BJ (cell line): ENCODE data around the gene PADI1. TPM values are rescaled to one million over a fixed set of nuclear protein-coding genes. Genes with fewer than 3 reads are reported as not detected.

Experiments used
- CTCF ChIA-PET: fragments of 350-600 bp; formaldehyde crosslinking; extraction: SDS; loops from one replicate; lab custom pipeline; 2021; ENCODE audit warnings: antibody characterized with exemption, inconsistent platforms; lab: Yijun Ruan, JAX
- POLR2A ChIA-PET: fragments of 300-600 bp; sonication (Branson Sonifier 250); formaldehyde crosslinking; extraction: SDS; loops from one replicate; lab custom pipeline; 2021; ENCODE audit warnings: antibody characterized with exemption; lab: Charles Lee
- DNase-seq: peaks from one replicate; pipeline ENCODE4 v3.0.0-alpha.2; 2011; ENCODE audit warnings: low read depth
- H3K27me3 ChIP-seq: 2 replicates; pipeline ENCODE4 v1.6.0; 2011; ENCODE audit warnings: low read length; ENCODE audit not compliant: control insufficient read depth, insufficient read depth
- H3K36me3 ChIP-seq: 2 replicates; pipeline ENCODE4 v1.5.1; 2011; ENCODE audit warnings: low read length; ENCODE audit not compliant: control insufficient read depth, insufficient read depth
- H3K4me3 ChIP-seq: 2 replicates; pipeline ENCODE4 v1.5.1; 2011; ENCODE audit warnings: low read depth, mild to moderate bottlenecking, control low read depth, low read length
- polyA plus RNA-seq: library from polyadenylated mRNA; depleted of rRNA; stranded (reverse); fragments of >200 nt; gene quantifications from 2 replicates; pipeline ENCODE4 v1.2.3, GENCODE V29; 2011
- TF ChIP-seq, protein P1 (sequence below): IDR thresholded peaks from 2 replicates; pipeline ENCODE4 v1.5.1; 2011; ENCODE audit warnings: low read depth, mild to moderate bottlenecking, control low read depth, inconsistent platforms, low read length, moderate library complexity; ENCODE audit not compliant: insufficient read depth

The PADI1 gene
- polyA plus RNA-seq, 1 experiment = 0.82 TPM

DNA sequence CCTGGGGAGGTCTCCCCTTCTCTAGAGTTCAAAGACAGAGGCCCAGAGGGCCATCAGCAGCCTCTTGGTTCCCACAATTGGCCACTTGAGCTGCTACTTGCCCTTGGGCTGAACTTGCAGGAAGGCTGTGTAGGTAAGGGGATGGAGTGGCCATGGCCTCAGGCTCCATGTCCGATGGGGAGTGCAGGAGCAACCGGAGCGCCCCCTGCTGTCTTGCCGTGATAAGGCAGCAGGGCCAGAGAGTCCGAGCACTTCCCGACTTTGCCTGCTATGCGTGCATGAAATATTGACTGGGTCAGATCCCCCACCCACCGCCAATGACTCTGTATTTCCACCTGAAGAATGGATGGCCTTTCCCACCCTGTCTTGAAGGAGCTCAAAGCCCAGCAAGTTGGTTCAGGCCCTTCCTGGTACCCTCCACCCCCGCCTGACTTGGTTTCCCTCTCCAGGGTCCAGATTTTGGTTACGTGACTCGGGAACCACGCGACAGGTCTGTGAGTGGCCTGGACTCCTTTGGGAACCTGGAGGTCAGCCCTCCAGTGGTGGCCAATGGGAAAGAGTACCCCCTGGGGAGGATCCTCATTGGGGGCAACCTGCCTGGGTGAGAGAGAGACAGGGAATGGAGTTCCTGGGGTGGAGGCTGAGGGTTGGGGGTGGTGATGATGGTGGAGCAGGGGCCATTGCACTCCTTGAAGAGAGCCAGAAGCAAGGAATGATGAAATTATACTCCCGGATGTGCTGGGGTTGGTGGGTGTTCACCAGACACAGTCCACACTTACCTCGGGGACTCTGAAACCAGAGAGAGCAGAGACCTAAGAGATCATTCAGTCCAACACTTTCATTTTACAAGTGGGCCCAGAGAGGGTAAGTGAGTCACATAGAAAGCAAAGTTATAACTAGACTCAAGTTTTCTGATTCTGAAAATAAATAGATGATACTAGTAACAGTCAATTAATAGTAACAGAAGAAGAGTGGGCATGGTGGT lies 69.5 kb downstream of the PADI1 start:
- CTCF ChIA-PET = interaction anchor here (0.6 to 3.2 kb wide), 18 partner anchors 8 to 149 kb away, joined by 3 to 20 read pairs (median 4); no protein-coding TSS in a partner anchor
- no peak for DNase-seq
- POLR2A ChIA-PET = no interaction called here
- no peaks in the 10 kb centered on the region for H3K27me3 ChIP-seq
- no peaks in the 10 kb centered on the region for H3K36me3 ChIP-seq
- H3K4me3 ChIP-seq = no peak overlapping the region
- TF ChIP-seq, protein P1, sequence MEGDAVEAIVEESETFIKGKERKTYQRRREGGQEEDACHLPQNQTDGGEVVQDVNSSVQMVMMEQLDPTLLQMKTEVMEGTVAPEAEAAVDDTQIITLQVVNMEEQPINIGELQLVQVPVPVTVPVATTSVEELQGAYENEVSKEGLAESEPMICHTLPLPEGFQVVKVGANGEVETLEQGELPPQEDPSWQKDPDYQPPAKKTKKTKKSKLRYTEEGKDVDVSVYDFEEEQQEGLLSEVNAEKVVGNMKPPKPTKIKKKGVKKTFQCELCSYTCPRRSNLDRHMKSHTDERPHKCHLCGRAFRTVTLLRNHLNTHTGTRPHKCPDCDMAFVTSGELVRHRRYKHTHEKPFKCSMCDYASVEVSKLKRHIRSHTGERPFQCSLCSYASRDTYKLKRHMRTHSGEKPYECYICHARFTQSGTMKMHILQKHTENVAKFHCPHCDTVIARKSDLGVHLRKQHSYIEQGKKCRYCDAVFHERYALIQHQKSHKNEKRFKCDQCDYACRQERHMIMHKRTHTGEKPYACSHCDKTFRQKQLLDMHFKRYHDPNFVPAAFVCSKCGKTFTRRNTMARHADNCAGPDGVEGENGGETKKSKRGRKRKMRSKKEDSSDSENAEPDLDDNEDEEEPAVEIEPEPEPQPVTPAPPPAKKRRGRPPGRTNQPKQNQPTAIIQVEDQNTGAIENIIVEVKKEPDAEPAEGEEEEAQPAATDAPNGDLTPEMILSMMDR = peak; percentile 78

DNA sequence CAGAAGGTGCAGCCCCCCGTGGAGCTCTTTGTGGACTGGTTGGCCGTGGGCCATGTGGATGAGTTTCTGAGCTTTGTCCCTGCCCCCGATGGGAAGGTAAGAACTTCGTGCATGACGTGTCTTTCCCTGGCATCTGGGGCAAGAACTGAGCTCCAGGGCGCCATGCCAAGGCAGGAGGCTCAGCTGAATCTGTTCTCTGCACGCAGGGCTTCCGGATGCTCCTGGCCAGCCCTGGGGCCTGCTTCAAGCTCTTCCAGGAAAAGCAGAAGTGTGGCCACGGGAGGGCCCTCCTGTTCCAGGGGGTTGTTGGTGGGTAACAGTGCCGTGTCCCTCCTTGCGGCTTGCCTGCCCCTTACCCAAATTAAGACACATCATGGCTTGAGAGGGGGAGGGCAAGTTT lies 71.6 kb downstream of the PADI1 start:
- H3K36me3 ChIP-seq = no peaks in the 10 kb centered on the region
- no peaks in the 10 kb centered on the region for H3K27me3 ChIP-seq
- ChIA-PET CTCF (interaction anchor here (1.8 kb wide), 1 partner anchor 12 kb away, joined by 7 read pairs; no protein-coding TSS in a partner anchor), POLR2A (no interaction called here)
- no peak overlapping the region for H3K4me3 ChIP-seq
- DNase-seq = no peak
- TF ChIP-seq, protein P1 = no peak

DNA sequence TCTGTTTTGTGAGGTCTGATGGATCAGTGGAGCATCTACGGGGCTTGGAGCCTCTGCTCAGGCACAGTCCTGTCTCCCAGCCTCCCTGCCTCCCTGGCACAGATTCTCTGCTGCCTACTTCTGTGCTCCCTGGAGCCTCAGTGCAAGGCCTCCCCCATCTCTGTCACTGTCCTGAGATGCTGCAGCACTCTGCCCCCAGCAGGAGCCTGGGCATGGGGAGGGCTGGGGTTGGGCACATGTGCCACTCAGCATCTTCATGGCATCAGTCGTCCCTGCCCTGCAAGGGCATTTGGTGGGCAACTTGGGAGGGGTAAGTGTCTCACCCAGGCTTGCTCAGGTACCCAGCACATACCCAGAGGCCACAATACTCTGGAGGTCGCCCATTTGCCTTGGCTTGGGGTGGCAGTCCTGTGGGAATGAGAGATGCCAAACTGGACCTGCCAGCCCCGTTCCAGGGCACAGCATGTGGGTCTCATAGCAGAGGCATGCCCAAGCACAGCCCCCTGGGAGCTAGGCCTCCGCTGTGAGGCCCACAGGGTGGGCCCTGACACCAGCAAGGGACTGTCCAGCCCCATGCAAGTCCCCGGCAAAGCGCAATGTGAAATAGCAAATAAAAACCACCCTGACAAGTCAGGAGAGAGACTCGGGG lies 72.7 kb downstream of the PADI1 start:
- no peak for DNase-seq
- TF ChIP-seq, protein P1 = no peak
- Histone ChIP-seq H3K4me3 (no peak overlapping the region), H3K36me3 (no peaks in the 10 kb centered on the region), H3K27me3 (peaks cover under 1% of the 10 kb centered on the region)
- POLR2A ChIA-PET = no interaction called here
- CTCF ChIA-PET = interaction anchor here (1.4 kb wide), 1 partner anchor 58 kb away, joined by 4 read pairs; no protein-coding TSS in a partner anchor

DNA sequence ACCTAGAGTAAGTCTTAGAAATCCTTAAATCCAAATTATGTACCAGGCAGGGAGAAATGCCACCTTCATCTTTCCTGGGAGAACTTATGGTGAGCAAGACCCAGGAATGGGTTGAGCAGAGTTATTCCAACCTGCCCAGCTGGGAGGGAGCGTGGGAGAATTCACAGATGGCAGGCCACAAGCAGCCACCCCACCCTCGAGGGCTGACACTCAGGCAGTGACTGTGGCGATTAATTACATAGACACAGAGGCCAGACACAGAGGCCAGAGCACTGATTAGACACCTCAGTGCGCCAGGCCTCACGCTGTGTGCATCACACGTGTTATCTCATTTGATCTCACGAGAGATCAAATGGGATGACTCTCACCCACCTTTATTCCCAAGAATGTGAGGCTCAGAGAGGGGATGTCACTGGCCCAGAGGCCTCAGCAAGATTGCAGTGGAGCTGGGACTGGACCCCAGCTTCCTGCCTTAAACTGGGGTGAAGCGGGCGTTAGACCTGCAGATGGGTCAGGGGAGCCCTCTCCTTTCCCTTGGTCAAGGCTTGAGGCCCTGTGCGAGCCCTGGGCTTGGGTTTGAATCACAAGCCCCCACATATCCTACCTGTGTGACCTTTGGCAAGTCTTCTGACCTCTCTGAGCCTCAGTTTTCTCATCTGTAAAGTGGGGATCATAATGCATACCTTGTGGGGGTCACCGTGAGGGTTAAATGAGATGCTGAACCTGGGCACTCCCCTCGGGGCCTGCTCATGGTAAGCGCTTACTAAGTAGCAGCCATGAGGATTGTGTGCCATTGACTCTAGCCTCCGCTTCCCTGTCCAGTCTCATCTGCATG lies 74.3 kb downstream of the PADI1 start:
- ChIA-PET CTCF (interaction anchor here (0.9 to 2.3 kb wide), 3 partner anchors 20 to 153 kb away, joined by 3 to 7 read pairs (median 3); no protein-coding TSS in a partner anchor), POLR2A (interaction anchor here (0.6 kb wide), 1 partner anchor 225 kb away, joined by 3 read pairs; no protein-coding TSS in a partner anchor)
- TF ChIP-seq, protein P1 = no peak
- Histone ChIP-seq H3K27me3 (peaks cover 10% of the 10 kb centered on the region), H3K36me3 (no peaks in the 10 kb centered on the region), H3K4me3 (no peak overlapping the region)
- DNase-seq = no peak
